HL-60 (cell line): ENCODE results near the gene SLC22A17.

Experiments
- TF ChIP-seq, protein P1 (sequence below): IDR thresholded peaks from one replicate; pipeline ENCODE4 v1.5.1; 2011; ENCODE audit warnings: low read length, control low read depth, inconsistent platforms; ENCODE audit not compliant: insufficient read depth
- TF ChIP-seq, protein P2 (sequence below): IDR thresholded peaks from 2 replicates; pipeline ENCODE4 v1.6.1; 2012; ENCODE audit warnings: low read depth; ENCODE audit not compliant: insufficient replicate concordance

DNA sequence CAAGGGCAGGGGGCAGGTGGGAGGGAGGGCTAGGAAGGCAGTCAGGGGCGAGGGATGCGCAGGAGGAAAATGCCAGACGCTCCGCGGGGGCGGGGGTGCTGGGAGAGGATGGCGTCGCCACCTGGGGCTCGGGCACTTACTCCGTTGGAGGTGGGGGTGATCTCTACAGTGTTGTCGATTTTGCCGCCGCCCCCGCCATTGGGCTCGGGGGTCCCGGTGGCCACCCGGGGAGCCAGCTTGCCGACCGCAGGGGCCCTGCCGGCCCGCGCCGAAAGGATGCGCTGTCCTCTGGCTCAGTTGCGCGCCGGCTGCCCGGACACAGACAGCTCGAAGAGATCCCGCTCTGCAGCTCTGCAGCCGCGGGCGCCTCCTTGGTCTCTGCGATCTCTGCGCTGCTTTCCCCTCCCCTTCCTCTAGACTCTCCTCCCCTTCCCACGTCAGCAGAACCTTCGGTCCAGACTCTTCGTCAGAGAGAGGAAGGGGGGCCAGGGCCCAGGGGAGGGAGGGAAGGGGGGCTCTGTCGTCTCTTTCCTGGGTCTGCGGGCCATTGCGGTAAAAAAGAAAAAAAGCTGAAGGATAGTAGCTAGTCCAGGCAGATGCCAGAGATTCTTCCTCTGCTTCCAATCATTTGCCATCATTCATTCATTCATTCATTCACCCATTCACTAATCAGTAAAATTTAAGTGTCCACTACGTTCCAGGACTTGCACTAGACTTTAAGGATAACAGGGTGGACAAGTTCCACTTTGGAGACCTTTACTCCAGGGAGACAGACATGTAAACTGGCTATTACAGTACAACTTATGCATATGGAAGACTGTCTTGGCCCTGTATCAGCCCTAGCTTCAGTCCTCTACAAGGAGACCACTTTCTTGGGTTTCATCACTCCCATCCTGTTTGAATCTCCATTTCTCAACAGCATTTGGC lies at the start of gene SLC22A17:
- TF ChIP-seq, protein P1, sequence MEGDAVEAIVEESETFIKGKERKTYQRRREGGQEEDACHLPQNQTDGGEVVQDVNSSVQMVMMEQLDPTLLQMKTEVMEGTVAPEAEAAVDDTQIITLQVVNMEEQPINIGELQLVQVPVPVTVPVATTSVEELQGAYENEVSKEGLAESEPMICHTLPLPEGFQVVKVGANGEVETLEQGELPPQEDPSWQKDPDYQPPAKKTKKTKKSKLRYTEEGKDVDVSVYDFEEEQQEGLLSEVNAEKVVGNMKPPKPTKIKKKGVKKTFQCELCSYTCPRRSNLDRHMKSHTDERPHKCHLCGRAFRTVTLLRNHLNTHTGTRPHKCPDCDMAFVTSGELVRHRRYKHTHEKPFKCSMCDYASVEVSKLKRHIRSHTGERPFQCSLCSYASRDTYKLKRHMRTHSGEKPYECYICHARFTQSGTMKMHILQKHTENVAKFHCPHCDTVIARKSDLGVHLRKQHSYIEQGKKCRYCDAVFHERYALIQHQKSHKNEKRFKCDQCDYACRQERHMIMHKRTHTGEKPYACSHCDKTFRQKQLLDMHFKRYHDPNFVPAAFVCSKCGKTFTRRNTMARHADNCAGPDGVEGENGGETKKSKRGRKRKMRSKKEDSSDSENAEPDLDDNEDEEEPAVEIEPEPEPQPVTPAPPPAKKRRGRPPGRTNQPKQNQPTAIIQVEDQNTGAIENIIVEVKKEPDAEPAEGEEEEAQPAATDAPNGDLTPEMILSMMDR: no peak
- TF ChIP-seq, protein P2, sequence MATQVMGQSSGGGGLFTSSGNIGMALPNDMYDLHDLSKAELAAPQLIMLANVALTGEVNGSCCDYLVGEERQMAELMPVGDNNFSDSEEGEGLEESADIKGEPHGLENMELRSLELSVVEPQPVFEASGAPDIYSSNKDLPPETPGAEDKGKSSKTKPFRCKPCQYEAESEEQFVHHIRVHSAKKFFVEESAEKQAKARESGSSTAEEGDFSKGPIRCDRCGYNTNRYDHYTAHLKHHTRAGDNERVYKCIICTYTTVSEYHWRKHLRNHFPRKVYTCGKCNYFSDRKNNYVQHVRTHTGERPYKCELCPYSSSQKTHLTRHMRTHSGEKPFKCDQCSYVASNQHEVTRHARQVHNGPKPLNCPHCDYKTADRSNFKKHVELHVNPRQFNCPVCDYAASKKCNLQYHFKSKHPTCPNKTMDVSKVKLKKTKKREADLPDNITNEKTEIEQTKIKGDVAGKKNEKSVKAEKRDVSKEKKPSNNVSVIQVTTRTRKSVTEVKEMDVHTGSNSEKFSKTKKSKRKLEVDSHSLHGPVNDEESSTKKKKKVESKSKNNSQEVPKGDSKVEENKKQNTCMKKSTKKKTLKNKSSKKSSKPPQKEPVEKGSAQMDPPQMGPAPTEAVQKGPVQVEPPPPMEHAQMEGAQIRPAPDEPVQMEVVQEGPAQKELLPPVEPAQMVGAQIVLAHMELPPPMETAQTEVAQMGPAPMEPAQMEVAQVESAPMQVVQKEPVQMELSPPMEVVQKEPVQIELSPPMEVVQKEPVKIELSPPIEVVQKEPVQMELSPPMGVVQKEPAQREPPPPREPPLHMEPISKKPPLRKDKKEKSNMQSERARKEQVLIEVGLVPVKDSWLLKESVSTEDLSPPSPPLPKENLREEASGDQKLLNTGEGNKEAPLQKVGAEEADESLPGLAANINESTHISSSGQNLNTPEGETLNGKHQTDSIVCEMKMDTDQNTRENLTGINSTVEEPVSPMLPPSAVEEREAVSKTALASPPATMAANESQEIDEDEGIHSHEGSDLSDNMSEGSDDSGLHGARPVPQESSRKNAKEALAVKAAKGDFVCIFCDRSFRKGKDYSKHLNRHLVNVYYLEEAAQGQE: no peak
